Stimulated activated CD4-positive, alpha-beta T cell treated with anti-CD3 and anti-CD28 coated beads, Interleukin-2, amount 100 ng/mL, for 4 hours (primary cell): ENCODE results near the gene NRP1.
"Not testable (repeated sequence)": the region's sequence is repeated elsewhere in the genome, so short reads cannot be mapped to it uniquely, and the experiment has no call there.

Source experiments
- DNase-seq: peaks from one replicate; pipeline ENCODE4 v3.0.0-alpha.2; 2020; ENCODE audit warnings: low read depth

NRP1 gene

GRCh38 chr10:33237736-33238624 is 96.5 kb downstream of the NRP1 start:
- no peak for DNase-seq

- DNase-seq: no peak
Observed at GRCh38 chr10:33236916-33237315, 97.6 kb downstream of the NRP1 start.

- no peak for DNase-seq
Observed at GRCh38 chr10:33235951-33236350, 98.5 kb downstream of the NRP1 start.

GRCh38 chr10:33235251-33235884 is 99.1 kb downstream of the NRP1 start:
- DNase-seq: no peak

- DNase-seq: no peak
Observed at GRCh38 chr10:33234831-33235237, 99.6 kb downstream of the NRP1 start.

- DNase-seq: no peak
Observed at GRCh38 chr10:33233635-33234034, 100.8 kb downstream of the NRP1 start.

- DNase-seq: no peak
Observed at GRCh38 chr10:33233221-33233620, 101.2 kb downstream of the NRP1 start.

GRCh38 chr10:33231621-33232350 is 102.7 kb downstream of the NRP1 start:
- no peak for DNase-seq

GRCh38 chr10:33229949-33230267 is 104.6 kb downstream of the NRP1 start:
- no peak for DNase-seq

DNA sequence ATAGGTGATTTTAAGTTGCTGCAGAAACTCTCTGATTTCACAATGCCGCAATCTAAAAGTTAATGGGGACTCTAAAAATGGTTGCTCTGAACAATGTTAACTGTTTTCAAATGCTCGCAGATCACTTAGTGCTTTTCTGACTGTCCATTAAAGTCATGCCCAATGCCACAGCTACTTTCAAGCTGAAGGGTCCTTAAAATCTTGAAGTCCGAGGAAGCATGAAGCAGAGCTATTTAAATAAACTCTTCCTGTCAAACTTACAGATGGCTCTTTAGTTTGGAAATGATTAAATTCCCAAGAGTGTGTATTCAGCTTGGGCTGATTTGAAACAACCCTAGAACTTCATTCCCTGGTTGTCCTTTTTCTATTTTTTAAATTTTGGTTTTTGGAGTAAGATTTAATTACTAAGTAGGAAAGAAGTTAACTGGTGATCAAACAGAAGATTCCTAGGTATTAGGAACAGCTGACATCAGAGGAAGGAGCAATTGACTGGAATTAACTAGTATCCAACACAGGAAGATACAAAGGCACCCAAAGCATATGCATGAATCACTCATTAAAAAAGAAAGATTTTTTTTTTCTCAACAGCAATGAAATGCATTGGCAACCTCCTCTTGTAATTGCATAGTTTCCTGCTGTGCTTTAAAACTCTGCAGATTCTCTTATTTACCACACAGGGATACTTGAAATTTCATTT is 105.1 kb downstream of the NRP1 start:
- no peak for DNase-seq

DNA sequence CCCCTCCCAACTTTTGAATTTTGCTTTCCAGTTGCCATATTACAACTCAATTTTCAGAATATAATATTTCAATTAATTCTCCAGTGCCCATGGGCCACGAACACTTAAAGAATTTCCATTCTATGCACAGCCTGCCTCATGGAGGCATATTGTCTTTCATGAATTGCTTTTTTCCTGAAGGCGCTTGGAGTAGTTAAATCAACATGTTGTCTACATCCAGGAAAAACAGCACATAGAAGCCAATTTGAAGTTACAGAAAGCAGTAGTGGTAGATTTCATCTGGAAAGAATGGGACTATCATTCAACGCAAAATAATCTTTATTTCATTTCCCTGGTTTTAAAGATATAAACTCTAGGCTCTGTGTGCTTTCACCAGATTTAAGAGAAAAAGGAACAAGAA is 106.0 kb downstream of the NRP1 start:
- no peak for DNase-seq

- no peak for DNase-seq
Observed at GRCh38 chr10:33227489-33227888, 107.0 kb downstream of the NRP1 start.

DNA sequence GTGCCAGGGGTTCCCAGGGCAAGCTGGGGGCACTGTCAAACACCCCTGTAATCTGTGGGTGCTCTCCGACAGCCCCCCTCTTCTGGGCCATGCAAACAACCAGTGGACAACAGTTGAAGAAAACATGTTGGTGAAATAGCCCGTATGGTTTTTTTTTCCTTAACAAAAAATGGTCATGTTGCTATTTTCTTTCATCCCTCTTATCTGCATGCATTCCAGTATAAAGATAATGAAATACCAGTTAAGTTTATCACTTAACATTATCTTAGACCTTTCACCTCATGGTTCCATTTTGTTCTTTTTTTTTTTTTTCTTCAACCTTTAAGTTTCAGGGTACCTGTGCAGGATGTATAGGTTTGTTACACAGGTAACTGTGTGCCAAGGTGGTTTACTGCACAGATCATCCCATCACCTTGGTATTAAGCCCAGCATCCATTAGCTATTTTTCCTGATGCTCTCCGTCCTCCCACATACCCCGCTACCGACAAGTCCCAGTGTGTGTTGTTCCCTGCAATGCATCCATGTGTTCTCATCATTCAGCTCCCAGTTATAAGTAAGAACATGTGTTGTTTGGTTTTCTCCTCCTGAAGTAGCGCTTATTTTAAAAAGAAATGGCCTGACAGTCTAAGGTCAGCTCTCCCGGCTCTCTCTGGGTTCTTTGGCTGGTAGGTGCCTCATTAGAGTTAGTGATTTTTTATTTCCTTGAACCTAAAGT is 110.1 kb downstream of the NRP1 start:
- DNase-seq: no peak

GRCh38 chr10:33223326-33224000 is 111.0 kb downstream of the NRP1 start:
- DNase-seq: no peak

DNA sequence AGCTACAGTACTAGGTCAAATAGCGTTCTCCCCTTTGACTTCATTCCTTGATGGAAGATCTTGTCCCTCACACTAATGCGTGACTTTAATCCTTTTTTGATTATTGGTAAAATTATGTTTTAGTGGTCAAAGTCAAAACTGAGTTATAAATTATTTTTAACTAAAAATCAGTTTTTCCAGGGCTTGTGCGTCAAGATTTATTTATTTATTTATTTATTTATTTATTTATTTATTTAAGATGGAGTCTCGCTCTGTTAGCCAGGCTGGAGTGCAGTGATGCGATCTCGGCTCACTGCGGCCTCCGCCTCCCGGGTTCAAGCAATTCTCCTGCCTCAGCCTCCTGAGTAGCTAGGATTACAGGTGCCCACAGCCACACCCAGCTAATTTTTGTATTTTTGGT is 112.2 kb downstream of the NRP1 start:
- DNase-seq: not testable (repeated sequence)

DNA sequence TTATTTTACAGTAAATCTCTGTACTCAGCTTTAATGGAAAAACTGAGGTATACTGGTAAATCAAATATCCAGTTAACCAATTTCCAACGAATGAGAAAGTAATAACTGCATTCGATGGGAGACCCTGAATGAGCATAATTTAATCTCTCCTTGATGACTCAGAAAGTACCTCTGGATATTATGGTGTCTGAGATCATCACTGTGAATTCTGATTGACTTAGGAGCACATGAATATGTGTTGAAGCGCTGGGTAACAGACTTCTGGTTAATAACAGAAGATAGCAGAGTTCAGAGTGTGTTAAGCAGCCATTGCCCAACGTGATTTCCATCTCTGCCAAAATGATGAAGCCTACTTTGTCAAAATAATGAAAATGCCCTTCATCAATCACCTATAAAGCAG is 116.6 kb downstream of the NRP1 start:
- no peak for DNase-seq

DNA sequence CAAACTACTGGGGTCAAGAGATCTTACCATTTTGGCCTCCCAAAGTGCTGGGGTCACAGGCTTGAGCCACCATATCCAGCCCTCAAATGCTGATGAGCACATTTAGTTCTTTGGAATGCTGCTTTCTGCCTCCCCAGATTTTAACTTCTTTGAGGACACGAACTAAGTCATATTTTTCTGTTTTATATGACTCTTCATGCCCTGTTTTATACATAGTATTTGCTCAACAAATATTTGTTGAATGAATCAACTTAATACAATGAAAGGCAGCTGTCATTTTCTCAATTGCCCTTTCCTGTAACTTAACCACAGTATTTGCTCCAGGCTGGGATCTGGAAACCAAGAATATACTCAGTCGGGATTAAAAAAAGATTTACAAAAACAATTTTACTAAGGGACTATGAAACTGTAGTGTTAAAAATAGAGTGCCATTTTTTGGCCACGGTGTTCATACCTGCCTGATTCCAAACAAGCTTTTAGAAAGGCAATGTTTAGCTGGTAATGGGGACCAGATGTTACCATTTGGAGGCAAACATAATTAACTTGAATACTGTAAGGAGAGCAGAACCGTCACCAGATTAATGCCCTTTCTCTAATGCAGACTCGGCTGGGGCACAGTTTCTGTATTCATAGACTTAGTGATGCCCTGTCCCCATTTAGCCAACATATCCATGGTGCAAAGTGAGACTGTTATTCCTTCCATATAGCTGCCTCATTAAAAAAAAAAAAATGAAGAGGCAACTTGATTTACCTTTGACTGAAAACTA is 117.6 kb downstream of the NRP1 start:
- no peak for DNase-seq

DNA sequence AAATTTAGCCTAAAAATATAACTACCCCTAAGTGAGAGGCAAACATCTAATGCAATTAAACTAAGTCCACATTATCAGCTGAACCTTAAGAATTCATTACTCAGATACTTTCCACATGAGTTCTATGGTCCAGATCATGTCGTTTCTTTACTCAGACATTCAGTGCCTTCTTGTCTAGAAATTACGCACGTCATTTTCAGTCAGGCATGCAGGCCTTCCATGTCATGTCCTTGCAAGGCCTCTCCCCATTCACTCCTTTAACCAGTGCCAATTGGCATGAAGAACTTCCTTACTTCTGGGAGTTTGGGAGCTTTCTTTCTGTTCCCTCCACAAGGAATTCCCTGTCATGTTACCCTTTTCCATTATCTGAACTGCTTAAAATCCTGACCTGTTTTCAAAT is 118.8 kb downstream of the NRP1 start:
- DNase-seq: no peak

- DNase-seq: no peak
Observed at GRCh38 chr10:33215154-33215553, 119.3 kb downstream of the NRP1 start.

GRCh38 chr10:33214174-33214573 is 120.3 kb downstream of the NRP1 start:
- DNase-seq: no peak
